HCT116 (cell line): ENCODE data around the gene DOCK4. TPM values are rescaled to one million over a fixed set of nuclear protein-coding genes. Genes with fewer than 3 reads are reported as not detected.

Source experiments
- ATAC-seq: fragments of 200-7000 bp; cut with Tn5 transposase; 2 replicates; pipeline ENCODE4 v1.9.1; 2020; ENCODE audit warnings: mild to moderate bottlenecking, moderate library complexity
- BruUV-seq: library from RNA; stranded (reverse); fragments of 400-500 nt; replicated peaks from 2 replicates; lab custom pipeline; 2021; lab: Mats Ljungman, UMichigan
- CTCF ChIA-PET: fragments of 300-600 bp; sonication (Branson Sonifier 250); formaldehyde crosslinking; loops from one replicate; lab custom pipeline; 2021; ENCODE audit warnings: antibody characterized with exemption; lab: Charles Lee
- POLR2A ChIA-PET: fragments of 300-600, 350-600 bp; sonication (Branson Sonifier 250); formaldehyde crosslinking; loops from one replicate; lab custom pipeline; 2021; ENCODE audit warnings: antibody characterized with exemption; lab: Charles Lee
- RAD21 ChIA-PET, 2 experiments: fragments of 300-600 bp; sonication (Branson Sonifier 250); formaldehyde crosslinking; loops; one replicate each; lab custom pipeline; 2023; ENCODE audit warnings: low total read pairs in 2 of 2; ENCODE audit not compliant: uncharacterized antibody in 2 of 2, unreplicated experiment in 2 of 2, low non-redundant PET in 1 of 2; lab: Charles Lee
- DNase-seq: peaks from one replicate; pipeline ENCODE4 v3.0.0-alpha.2; 2010; ENCODE audit warnings: low read depth, low spot score
- H2AFZ ChIP-seq: fragments of 200-600 bp; shearing (Covaris generic), sonication (generic); 2 replicates; pipeline ENCODE4 v1.6.1; 2017; ENCODE audit warnings: low read depth, mixed run types, mixed read lengths, antibody characterized with exemption, low read length; ENCODE audit not compliant: poor library complexity, severe bottlenecking
- H3K27ac ChIP-seq: 2 replicates; pipeline ENCODE4 v1.5.1; 2012; ENCODE audit warnings: low read depth, low read length
- H3K27me3 ChIP-seq: fragments of 200-600 bp; sonication (generic); 2 replicates; pipeline ENCODE4 v1.6.1; 2016; ENCODE audit warnings: mixed run types, low read length, mixed read lengths; ENCODE audit not compliant: insufficient read depth
- H3K36me3 ChIP-seq, 2 experiments: fragments of 200-500 bp in 1 of 2; fragments of 200-600 bp in 1 of 2; sonication (Bioruptor generic) in 1 of 2; sonication (generic) in 1 of 2; 2 replicates each; pipeline versions ENCODE4 v1.5.1 to v1.6.1; 2014 to 2016; ENCODE audit warnings: low read length in 2 of 2, inconsistent platforms in 1 of 2, mixed read lengths in 1 of 2, mixed run types in 1 of 2; ENCODE audit not compliant: insufficient read depth in 2 of 2, control insufficient read depth in 1 of 2
- H3K4me1 ChIP-seq, 2 experiments: fragments of 200-600 bp in 1 of 2; sonication (generic) in 1 of 2; 2 replicates each; pipeline versions ENCODE4 v1.5.1 to v1.6.1; 2012 to 2017; ENCODE audit warnings: low read length in 2 of 2, inconsistent platforms in 1 of 2, mild to moderate bottlenecking in 1 of 2, mixed read lengths in 1 of 2, mixed run types in 1 of 2, moderate library complexity in 1 of 2; ENCODE audit not compliant: insufficient read depth in 2 of 2, control insufficient read depth in 1 of 2
- H3K4me2 ChIP-seq: fragments of 200-600 bp; sonication (generic); 2 replicates; pipeline ENCODE4 v1.6.1; 2017; ENCODE audit warnings: mixed run types, low read length, mixed read lengths
- H3K4me3 ChIP-seq, 2 experiments: fragments of 200-600 bp in 1 of 2; sonication (generic) in 1 of 2; replicated peaks in 1 of 2; 2 replicates each; pipeline ENCODE4 v1.5.1; 2011 to 2016; ENCODE audit warnings: low read length in 2 of 2, control low read depth in 1 of 2, low read depth in 1 of 2, mild to moderate bottlenecking in 1 of 2, mixed read lengths in 1 of 2, mixed run types in 1 of 2
- H3K79me2 ChIP-seq: fragments of 200-600 bp; sonication (generic); 2 replicates; pipeline ENCODE4 v1.6.1; 2017; ENCODE audit warnings: mild to moderate bottlenecking, mixed run types, low read length, moderate library complexity, mixed read lengths; ENCODE audit not compliant: insufficient read depth
- H3K9ac ChIP-seq: fragments of 200-600 bp; sonication (generic); 2 replicates; pipeline ENCODE4 v1.6.1; 2016; ENCODE audit warnings: low read length, mixed read lengths
- H3K9me2 ChIP-seq: fragments of 200-600 bp; sonication (generic), shearing (Covaris generic); 2 replicates; pipeline ENCODE4 v1.6.1; 2017; ENCODE audit warnings: mixed run types, mild to moderate bottlenecking, moderate library complexity; ENCODE audit not compliant: insufficient read depth
- H3K9me3 ChIP-seq, 2 experiments: fragments of 200-500 bp in 1 of 2; fragments of 200-600 bp in 1 of 2; sonication (Bioruptor generic) in 1 of 2; sonication (generic) in 1 of 2; 2 replicates each; pipeline ENCODE4 v1.6.1; 2014 to 2017; ENCODE audit warnings: low read length in 2 of 2, mixed read lengths in 2 of 2, inconsistent platforms in 1 of 2, low read depth in 1 of 2, mild to moderate bottlenecking in 1 of 2, mixed run types in 1 of 2, moderate library complexity in 1 of 2; ENCODE audit not compliant: control insufficient read depth in 1 of 2, insufficient read depth in 1 of 2
- H4K20me1 ChIP-seq: fragments of 200-600 bp; sonication (generic), shearing (Covaris generic); 2 replicates; pipeline ENCODE4 v1.6.1; 2017; ENCODE audit warnings: mixed run types, mild to moderate bottlenecking, moderate library complexity; ENCODE audit not compliant: insufficient read depth
- RAD21 ChIP-seq: IDR thresholded peaks from 2 replicates; pipeline ENCODE4 v1.6.1; 2012; ENCODE audit warnings: low read depth, mild to moderate bottlenecking
- REST ChIP-seq: IDR thresholded peaks from 2 replicates; pipeline ENCODE4 v1.6.1; 2012; ENCODE audit warnings: low read depth
- ZBTB33 ChIP-seq: IDR thresholded peaks from 2 replicates; pipeline ENCODE4 v1.6.1; 2011; ENCODE audit warnings: mild to moderate bottlenecking, low read length, moderate library complexity; ENCODE audit not compliant: insufficient replicate concordance; ENCODE audit errors: extremely low read depth
- intact Hi-C: fragments of 100-400 bp; cut with micrococcal nuclease; formaldehyde crosslinking; loops from 2 replicates; pipeline ENCODE4 v1.10.0; 2022
- total RNA-seq: library from RNA; stranded (reverse); gene quantifications from one replicate; pipeline ENCODE4 v1.2.1, GENCODE V29; 2021; ENCODE audit not compliant: unreplicated experiment

The DOCK4 gene
- total RNA-seq, 1 experiment from 2014 or later: 2.2 TPM

GRCh38 chr7:111705807-111706206, 500.4 kb downstream of the DOCK4 start:
- no peak overlapping the region for H3K9ac ChIP-seq
- CTCF ChIA-PET: no interaction called here

More at GRCh38 chr7:111705807-111706206, 500.4 kb downstream of the DOCK4 start:
- Histone ChIP-seq H3K9me3 (no peaks in the 10 kb centered on the region), H3K79me2 (no peaks in the 10 kb centered on the region), H3K36me3 (no peaks in the 10 kb centered on the region), H3K4me2 (no peak overlapping the region), H4K20me1 (no peaks in the 10 kb centered on the region), H3K27me3 (no peaks in the 10 kb centered on the region), H3K4me1 (no peaks in the 10 kb centered on the region), H2AFZ (no peak overlapping the region), H3K27ac (no peak overlapping the region), H3K9me2 (no peaks in the 10 kb centered on the region), H3K4me3 (no peak overlapping the region)
- intact Hi-C loops: no loop called here
- POLR2A ChIA-PET: no interaction called here
- no peak for ATAC-seq
- TF ChIP-seq REST: no peak
- no peak for TF ChIP-seq ZBTB33
- TF ChIP-seq RAD21: no peak
- DNase-seq: no peak
- RAD21 ChIA-PET: no interaction called here
- no TSS peak for BruUV-seq
